ENCODE measurements around the gene TSEN54.

The TSEN54 gene

DNA sequence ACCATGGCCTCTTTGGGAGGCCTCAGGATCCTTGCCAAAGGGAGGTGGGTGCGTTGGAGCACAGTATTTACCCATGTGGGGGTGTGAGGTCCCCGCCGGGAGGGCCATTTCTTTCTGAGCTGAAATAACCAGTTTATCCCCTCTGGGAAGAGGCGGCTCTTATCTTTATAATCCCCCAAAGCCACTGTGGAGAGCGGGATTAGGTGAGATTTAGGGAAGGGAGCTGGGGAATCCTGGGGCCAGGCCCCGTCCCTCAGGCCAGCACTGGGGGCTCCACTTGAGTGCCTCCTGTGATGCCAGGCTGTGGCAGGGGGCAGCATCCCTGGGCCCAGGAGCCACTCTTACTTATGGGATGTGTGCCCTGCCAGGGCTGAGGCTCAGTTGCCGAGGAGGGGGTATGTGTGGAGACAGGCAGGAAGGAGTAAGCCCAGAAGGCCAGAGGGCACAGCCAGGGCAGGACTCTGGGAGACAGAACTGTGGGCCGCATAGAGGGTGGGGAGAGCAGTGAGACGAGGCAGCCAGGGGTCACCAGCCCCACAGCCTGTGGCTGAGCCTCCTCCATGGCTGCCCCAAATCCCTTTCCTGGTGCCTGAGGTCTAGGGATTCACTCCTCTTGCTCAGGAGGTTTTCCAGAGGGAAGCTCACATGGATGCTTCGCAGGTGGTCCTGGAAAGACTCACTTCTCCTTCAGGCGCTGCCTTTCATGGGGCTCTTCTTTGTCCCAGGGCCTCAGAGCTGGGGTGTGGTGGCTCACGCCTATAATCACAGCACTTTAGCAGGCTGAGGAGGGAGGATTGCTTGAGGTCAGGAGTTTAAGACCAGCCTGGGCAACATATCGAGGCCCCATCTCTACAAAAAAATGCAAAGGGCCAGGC is 34.9 kb upstream of the TSEN54 start:
- TF ChIP-seq, protein P1, sequence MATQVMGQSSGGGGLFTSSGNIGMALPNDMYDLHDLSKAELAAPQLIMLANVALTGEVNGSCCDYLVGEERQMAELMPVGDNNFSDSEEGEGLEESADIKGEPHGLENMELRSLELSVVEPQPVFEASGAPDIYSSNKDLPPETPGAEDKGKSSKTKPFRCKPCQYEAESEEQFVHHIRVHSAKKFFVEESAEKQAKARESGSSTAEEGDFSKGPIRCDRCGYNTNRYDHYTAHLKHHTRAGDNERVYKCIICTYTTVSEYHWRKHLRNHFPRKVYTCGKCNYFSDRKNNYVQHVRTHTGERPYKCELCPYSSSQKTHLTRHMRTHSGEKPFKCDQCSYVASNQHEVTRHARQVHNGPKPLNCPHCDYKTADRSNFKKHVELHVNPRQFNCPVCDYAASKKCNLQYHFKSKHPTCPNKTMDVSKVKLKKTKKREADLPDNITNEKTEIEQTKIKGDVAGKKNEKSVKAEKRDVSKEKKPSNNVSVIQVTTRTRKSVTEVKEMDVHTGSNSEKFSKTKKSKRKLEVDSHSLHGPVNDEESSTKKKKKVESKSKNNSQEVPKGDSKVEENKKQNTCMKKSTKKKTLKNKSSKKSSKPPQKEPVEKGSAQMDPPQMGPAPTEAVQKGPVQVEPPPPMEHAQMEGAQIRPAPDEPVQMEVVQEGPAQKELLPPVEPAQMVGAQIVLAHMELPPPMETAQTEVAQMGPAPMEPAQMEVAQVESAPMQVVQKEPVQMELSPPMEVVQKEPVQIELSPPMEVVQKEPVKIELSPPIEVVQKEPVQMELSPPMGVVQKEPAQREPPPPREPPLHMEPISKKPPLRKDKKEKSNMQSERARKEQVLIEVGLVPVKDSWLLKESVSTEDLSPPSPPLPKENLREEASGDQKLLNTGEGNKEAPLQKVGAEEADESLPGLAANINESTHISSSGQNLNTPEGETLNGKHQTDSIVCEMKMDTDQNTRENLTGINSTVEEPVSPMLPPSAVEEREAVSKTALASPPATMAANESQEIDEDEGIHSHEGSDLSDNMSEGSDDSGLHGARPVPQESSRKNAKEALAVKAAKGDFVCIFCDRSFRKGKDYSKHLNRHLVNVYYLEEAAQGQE (IDR thresholded peaks at IDR 0.05; ENCODE audit: low read depth), result no peak
- no peak for TF ChIP-seq RAD21 (IDR thresholded peaks at IDR 0.05; ENCODE audit: low read depth)
- TF ChIP-seq TEAD4 (IDR thresholded peaks at IDR 0.05), result no peak
- TF ChIP-seq TAF1 (IDR thresholded peaks at IDR 0.05; ENCODE audit: low read depth), result no peak
- no peak for TF ChIP-seq ZBTB7A (IDR thresholded peaks at IDR 0.05; ENCODE audit: low read depth)
- TF ChIP-seq, protein P2, sequence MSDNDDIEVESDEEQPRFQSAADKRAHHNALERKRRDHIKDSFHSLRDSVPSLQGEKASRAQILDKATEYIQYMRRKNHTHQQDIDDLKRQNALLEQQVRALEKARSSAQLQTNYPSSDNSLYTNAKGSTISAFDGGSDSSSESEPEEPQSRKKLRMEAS (IDR thresholded peaks at IDR 0.05), result no peak
- no peak for TF ChIP-seq CREB1 (IDR thresholded peaks at IDR 0.05; ENCODE audit: low read depth)
- no peak for TF ChIP-seq YY1 (IDR thresholded peaks at IDR 0.05; ENCODE audit: low read depth)
- TF ChIP-seq EGR1 (IDR thresholded peaks at IDR 0.05), result no peak
- TF ChIP-seq NFIC (IDR thresholded peaks at IDR 0.05), result no peak
- TF ChIP-seq, protein P3, sequence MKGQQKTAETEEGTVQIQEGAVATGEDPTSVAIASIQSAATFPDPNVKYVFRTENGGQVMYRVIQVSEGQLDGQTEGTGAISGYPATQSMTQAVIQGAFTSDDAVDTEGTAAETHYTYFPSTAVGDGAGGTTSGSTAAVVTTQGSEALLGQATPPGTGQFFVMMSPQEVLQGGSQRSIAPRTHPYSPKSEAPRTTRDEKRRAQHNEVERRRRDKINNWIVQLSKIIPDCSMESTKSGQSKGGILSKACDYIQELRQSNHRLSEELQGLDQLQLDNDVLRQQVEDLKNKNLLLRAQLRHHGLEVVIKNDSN (IDR thresholded peaks at IDR 0.05), result no peak
- TF ChIP-seq TCF12 (IDR thresholded peaks at IDR 0.05; ENCODE audit: low read depth), result no peak
- no peak for TF ChIP-seq FOXM1 (IDR thresholded peaks at IDR 0.05; ENCODE audit: borderline replicate concordance, low read depth)
- no peak for TF ChIP-seq CEBPB (IDR thresholded peaks at IDR 0.05)
- no peak for TF ChIP-seq EP300 (IDR thresholded peaks at IDR 0.05; ENCODE audit: borderline replicate concordance)

DNA sequence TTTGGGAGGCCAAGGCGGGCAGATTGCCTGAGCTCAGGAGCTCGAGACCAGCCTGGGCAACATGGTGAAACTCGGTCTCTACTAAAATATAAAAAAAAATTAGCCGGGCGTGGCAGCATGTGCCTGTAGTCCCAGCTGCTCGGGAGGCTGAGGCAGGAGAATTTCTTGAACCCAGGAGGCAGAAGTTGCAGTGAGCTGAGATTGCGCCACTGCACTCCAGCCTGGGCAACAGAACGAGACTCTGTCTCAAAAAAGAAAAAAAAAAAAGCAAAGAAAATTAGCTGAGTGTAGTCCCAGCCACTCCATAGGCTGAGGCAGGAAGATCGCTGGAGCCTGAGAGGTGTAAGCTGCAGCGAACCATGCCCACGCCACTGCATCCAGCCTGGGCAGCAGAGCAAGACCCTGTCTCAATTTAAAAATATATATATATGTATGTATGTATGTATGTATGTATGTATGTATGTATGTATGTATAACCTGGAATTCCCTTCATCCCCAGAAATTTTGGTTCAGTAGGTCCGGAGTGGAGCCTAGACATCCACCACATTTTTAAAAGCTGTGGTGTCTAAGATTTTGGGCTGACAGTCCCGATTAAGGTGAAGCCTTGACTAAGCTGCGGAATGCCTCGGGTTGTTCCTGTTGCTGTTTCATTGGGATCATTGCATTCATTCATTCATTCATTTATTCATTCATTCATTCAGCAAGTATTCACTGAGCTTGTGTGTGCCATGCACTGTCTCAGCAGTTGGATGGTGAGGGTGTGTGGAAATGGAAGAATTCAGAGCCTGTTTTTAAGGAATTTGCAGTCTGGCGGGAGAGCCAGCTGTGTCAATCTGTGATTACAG is 34.0 kb upstream of the TSEN54 start:
- TF ChIP-seq RAD21 (IDR thresholded peaks at IDR 0.05; ENCODE audit: low read depth), result no peak
- TF ChIP-seq, protein P3 (IDR thresholded peaks at IDR 0.05), result no peak
- no peak for TF ChIP-seq NFIC (IDR thresholded peaks at IDR 0.05)
- TF ChIP-seq EGR1 (IDR thresholded peaks at IDR 0.05), result no peak
- no peak for TF ChIP-seq TAF1 (IDR thresholded peaks at IDR 0.05; ENCODE audit: low read depth)
- TF ChIP-seq YY1 (IDR thresholded peaks at IDR 0.05; ENCODE audit: low read depth), result no peak
- TF ChIP-seq, protein P1 (IDR thresholded peaks at IDR 0.05; ENCODE audit: low read depth), result no peak
- TF ChIP-seq EP300 (IDR thresholded peaks at IDR 0.05; ENCODE audit: borderline replicate concordance), result no peak

DNA sequence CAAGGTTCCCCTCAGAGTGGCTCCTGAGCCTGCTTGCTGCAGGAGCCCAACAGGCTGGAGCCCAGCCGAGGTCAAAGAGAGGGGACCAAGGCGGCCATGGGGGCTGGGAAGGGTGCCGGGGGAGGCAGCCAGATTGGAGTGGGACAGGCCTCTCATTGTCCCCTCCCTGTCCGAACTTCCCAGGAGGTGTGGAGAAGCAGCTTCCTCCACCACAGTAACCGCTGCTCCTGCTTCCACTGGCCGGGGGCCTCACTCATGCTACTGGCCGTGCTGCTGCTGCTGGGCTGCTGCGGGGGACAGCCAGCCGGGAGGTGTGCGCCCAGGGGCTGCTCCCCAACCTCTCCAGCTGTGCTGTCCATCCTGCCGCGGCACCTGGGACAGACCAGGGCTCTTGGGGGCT is 30.6 kb upstream of the TSEN54 start:
- no peak for TF ChIP-seq CEBPB (IDR thresholded peaks at IDR 0.05)
- TF ChIP-seq TCF12 (IDR thresholded peaks at IDR 0.05; ENCODE audit: low read depth), result no peak
- TF ChIP-seq NFIC (IDR thresholded peaks at IDR 0.05), result no peak
- TF ChIP-seq, protein P1 (IDR thresholded peaks at IDR 0.05; ENCODE audit: low read depth), result no peak
- TF ChIP-seq EGR1 (IDR thresholded peaks at IDR 0.05), result no peak
- TF ChIP-seq, protein P2 (IDR thresholded peaks at IDR 0.05), result no peak
- no peak for TF ChIP-seq EP300 (IDR thresholded peaks at IDR 0.05; ENCODE audit: borderline replicate concordance)
- TF ChIP-seq TAF1 (IDR thresholded peaks at IDR 0.05; ENCODE audit: low read depth), result no peak
- TF ChIP-seq RAD21 (IDR thresholded peaks at IDR 0.05; ENCODE audit: low read depth), result no peak
- no peak for TF ChIP-seq CREB1 (IDR thresholded peaks at IDR 0.05; ENCODE audit: low read depth)
- TF ChIP-seq, protein P3 (IDR thresholded peaks at IDR 0.05), result no peak
- no peak for TF ChIP-seq ZBTB7A (IDR thresholded peaks at IDR 0.05; ENCODE audit: low read depth)
- TF ChIP-seq TEAD4 (IDR thresholded peaks at IDR 0.05), result no peak
- TF ChIP-seq FOXM1 (IDR thresholded peaks at IDR 0.05; ENCODE audit: borderline replicate concordance, low read depth), result no peak

Measured in Ishikawa (cell line).